HG03064 (cell line): ENCODE results near the gene AKR1B15.
"Not testable (repeated sequence)": the region's sequence is repeated elsewhere in the genome, so short reads cannot be mapped to it uniquely, and the experiment has no call there.

ENCODE experiments used
- ATAC-seq: cut with Tn5 transposase; IDR thresholded peaks from one replicate; pipeline ENCODE4 v1.9.1; 2021; ENCODE audit warnings: low read depth; ENCODE audit not compliant: unreplicated experiment

AKR1B15 gene

GRCh38 chr7:134532180-134532953 is 16.5 kb upstream of the AKR1B15 start:
- no peak for ATAC-seq

GRCh38 chr7:134532954-134533218 is 16.0 kb upstream of the AKR1B15 start:
- ATAC-seq = no peak

GRCh38 chr7:134533288-134533771 is 15.6 kb upstream of the AKR1B15 start:
- ATAC-seq = no peak

DNA sequence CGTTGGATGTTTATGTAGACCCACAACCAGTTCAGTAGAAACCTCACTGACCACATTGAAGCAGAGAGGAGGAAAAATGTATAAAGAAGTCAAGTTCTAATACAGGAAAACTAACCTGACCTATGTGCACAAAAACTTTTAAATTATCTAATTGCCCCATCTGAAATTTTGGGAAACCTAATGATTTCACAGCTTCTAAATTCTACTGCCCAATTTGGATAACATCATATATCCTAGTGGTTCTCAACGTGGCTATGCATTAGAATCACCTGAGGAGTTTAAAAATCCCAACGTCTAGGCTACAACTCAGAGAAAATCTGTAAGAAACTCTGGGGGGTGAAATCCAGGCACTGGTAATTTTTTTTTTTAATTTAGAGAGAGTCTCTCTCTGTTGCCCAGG is 14.3 kb upstream of the AKR1B15 start:
- ATAC-seq = no peak

DNA sequence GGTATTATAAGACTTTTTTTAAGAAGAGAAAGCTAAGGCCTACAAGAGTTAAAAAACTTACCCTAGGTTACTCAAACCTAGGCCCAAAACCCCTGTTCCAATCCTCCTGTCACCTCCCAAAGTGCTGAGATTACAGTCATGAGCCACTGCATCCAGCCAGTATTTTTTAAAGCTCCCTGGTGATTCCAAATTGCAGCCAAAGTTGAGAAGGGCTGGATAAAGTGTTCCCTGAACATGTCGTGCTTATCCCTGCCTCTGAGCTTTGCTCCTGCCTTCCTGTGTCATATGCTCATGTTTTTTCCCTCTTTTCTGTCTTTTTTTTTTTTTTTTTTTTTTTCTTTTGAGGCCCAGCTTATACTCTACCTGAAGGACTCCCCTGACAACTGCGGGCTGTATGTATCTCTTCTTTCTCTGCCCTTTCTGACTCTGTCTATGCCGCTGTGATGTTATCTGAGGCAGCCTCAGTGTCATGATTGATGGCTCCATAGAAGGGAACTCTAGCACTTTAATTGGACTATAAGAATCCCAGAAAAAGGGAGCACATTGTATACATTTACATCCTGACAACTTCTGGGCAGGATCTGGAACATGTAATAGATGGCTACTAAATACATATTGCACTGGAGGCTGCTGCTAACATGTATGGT is 13.5 kb upstream of the AKR1B15 start:
- no peak for ATAC-seq

GRCh38 chr7:134535919-134536299 is 13.0 kb upstream of the AKR1B15 start:
- no peak for ATAC-seq

- ATAC-seq = not testable (repeated sequence)
Measured at GRCh38 chr7:134536558-134536957, 12.4 kb upstream of the AKR1B15 start.

DNA sequence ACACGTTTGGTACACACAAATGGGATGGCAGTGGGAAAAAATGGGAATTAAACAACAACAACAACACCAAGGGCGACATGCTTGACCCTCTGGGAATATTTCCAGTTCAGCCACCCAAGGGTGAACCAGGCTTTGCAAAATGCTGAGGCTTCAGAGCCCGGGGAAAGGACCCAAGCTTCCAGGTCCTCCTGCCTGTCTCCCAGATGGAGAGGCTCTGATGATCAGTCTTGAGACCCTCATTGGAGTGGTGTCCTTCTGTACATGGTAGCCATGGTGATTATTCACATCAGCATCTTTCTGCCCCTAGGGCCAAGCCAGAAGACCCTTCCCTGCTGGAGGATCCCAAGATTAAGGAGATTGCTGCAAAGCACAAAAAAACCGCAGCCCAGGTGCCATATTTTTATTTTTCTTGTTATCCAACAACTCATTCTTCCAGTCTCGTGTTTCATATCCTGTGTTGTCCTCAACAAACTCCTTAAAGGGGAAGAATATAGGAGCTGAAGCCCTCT is 11.6 kb upstream of the AKR1B15 start:
- not testable (repeated sequence) for ATAC-seq

DNA sequence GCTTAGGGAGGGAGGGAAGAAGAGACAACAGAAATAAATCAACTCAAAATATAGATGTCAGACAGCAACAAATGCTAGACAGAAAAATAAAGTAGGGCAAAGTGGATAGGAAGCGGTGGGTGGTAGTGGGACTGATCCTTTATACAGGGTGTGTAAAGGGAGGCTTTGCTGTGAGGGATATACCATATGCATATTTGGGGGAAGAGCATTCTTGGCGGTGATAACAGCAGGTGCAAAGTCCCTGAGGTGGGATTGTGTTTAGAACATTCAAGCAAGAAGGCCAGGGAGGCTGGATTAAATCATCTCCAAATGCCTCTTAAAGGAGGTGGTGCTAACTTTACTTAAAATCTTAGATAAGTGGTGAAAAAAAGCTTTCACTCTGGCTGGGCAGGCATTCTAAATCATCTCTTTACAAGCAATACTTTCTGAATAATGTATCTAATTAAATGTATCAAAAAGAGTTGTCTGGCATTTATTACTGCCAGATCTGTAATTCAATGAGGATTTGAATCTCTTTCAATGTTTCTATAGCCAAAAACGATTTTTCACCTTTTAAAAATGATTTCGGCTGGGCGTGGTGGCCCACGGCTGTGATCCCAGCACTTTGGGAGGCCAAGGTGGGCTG is 9.4 kb upstream of the AKR1B15 start:
- ATAC-seq = no peak

DNA sequence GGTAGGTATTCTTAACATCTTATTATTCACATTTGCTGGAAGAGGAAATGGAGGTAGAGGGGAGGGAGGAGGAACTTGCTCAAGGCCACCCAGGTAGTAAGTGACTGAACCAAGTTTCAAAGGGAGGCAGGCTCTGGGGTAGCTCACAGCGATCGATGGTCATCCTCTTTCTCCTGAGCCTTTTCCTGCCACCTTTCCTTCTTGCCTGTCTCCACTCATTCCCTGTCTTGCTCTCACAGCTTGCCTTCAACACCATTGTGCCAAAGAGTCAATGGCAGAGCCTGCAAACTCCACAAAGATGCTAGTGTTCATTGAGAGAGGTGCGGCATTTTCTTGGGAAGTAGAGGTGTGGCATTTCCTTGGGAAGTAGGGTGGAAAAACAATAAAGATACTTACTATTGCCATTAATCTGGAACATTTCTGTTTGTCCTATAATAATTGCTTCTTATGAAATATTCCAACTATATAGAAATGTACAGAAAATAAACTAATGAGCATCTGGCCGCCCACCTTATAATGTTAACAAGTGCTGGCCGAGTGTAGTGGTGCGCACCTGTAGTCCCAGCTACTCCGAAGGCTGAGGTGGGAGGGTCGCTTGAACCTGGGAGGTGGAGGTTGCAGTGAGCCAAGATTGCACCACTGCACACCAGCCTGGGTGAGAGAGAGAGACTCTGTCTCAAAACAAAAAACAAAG is 7.3 kb upstream of the AKR1B15 start:
- not testable (repeated sequence) for ATAC-seq

DNA sequence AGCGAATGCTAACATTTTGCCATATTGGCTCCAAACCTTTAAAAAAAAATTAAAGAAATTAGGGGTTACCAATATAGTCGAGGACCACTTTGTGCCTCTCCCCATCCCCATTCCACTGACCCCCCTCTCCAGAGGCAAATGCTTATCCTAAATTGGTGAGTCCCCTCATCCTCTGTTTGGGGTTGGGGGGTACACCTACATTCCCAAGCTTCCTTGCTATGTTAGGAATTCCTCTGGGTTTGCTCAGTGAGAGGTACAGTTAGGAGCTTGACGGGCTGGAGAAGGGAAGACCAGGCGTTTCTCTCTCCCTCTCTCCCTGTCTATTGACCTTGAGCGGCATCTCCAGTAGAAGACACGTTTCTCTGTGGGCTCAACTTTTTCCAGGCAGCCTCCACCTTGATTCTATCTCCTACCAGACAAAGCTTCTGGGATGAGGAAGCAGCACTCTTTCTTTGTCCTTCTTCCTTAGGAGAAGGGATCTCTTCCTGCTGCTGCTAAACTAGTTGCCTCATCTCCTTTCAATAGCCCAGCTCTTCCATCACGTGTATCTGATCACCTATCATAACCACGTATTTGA is 6.6 kb upstream of the AKR1B15 start:
- ATAC-seq = no peak

DNA sequence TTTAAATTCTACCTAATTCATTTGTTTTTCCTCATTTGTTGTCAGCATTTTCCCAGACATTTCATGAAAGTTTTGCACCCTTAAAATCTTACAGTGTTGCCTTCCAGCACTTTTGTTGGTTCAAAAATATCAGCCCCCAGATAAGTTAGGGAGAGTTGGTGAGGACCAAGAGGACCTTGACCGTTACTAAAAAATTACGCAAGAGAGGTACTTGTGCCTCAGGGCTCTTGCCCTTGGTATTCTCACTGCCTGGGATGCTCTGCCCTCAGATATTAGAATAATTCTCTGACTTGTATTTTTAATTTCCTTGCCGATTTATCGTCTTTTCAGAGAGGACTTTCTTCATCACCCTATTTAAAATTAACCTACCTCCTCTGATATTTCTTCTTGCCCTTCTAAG is 3.5 kb upstream of the AKR1B15 start:
- no peak for ATAC-seq

- no peak for ATAC-seq
Measured at GRCh38 chr7:134545918-134546317, 3.0 kb upstream of the AKR1B15 start.

DNA sequence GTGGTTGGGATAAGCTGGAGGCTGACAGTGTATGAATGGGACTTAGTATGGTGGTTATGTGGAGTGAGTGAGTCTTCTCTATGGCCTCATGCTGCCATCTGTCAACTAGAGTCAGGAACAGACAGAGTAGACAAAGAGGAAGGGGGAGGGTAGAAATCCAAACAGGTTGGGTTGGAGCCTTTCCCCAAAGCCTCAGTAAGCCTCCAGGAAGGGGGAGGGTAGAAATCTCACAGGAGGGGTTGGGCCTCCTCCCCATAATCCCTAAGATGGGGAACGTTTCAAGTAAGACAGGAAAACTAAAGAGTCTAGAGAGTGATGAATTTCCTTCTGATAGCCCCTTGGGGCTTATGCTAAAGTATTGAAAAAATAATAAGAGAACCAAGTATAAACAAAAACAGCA is 2.0 kb upstream of the AKR1B15 start:
- no peak for ATAC-seq

DNA sequence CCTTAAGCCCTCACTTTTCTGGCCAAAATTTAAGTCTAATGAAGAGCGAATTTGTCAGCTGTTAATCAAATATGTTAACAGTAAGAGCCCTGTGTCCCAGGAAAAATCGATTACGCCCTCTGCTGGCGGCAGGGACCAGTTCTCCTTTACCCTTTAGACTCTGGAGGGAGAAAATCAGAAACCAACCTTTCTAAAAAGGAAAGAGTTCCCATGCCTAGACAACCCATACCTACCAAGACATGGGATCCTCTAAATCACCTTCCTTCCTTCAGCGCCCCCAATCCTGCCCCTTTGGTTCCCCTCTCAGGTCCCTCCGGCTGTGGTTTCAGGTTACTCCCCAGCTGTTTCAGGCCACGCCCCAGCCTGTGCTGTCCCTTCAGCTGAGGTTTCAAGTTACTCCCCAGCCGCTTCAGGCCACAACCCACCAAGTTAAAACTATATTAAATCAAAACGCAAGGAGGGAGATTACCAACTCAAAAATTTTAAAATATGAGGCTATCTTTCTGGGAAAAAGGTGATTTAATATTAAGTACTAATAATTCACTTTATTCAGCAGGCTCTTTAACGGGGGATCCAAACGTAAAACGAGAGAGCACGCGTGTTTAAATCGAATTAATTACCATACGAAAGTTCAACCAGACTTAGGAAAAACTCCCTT is 1.4 kb upstream of the AKR1B15 start:
- peak; percentile 63 for ATAC-seq

DNA sequence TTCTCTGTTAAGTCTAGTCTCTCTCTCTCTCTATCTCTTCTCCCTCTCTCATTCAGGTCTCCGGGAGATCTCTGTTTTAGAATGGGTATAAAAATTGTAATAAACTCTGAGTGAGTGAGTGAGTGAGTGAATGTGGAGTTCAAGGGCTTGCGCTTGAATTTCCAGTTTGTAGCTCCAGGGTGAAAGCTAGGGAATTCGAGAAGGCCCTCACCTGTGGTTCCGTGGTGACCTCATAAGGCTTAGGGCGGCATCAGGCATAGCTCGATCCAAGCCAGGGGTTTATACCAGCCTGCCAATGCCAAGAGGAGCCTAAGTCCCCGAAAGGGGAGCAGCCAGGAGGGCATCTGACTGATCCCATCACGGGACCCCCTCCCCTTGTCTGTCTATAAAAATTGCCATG is 456 bp downstream of the AKR1B15 start:
- ATAC-seq = no peak

- no peak for ATAC-seq
Measured at GRCh38 chr7:134552105-134552504, 3.2 kb downstream of the AKR1B15 start.

GRCh38 chr7:134553976-134554375 is 5.1 kb downstream of the AKR1B15 start:
- no peak for ATAC-seq

- ATAC-seq = no peak
Measured at GRCh38 chr7:134554417-134554966, 5.6 kb downstream of the AKR1B15 start.

DNA sequence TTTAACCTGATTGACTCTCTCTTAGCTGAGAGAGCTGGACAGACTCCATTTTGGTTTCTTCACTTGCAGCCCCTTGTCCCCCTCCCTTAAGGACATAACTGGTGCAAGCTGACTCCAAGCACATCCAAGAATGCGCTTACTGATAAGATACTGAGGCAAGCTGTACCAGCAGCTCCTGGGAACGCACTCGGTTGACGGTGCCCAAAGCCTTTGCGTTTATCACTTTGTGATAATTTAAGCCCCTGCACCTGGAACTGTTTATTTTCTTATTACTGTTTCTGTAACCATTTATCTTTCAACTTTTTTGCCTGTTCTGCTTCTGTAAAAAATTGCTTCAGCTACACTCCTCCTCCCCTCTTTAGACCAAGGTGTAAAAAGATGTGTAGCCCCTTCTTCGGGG is 8.5 kb downstream of the AKR1B15 start:
- no peak for ATAC-seq
